GM12878 (cell line): ENCODE data around the gene ASCC3.

Experiments
- CTCF ChIP-seq, 3 experiments: IDR thresholded peaks in 2 of 3; conservative IDR thresholded peaks in 1 of 3; 2 replicates each; pipeline ENCODE4 v1.5.1; 2011; ENCODE audit warnings: low read depth in 3 of 3, low read length in 3 of 3, mild to moderate bottlenecking in 3 of 3, control low read depth in 2 of 3, moderate library complexity in 2 of 3, inconsistent platforms in 1 of 3, mixed read lengths in 1 of 3; ENCODE audit not compliant: control insufficient read depth in 2 of 3, insufficient read depth in 1 of 3; ENCODE audit errors: extremely low read depth in 1 of 3
- EP300 ChIP-seq, 2 experiments: fragments of 150-350 bp in 1 of 2; IDR thresholded peaks; 2 replicates each; pipeline ENCODE4 v1.6.1; 2011 to 2012; ENCODE audit warnings: low read depth in 2 of 2, low read length in 2 of 2, borderline replicate concordance in 1 of 2, improper control_type of control experiment in 1 of 2, inconsistent platforms in 1 of 2; ENCODE audit not compliant: control insufficient read depth in 1 of 2
- EZH2 ChIP-seq: IDR thresholded peaks from 2 replicates; pipeline ENCODE4 v1.6.1; 2012; ENCODE audit warnings: low read depth, mild to moderate bottlenecking, control low read depth, inconsistent platforms, low read length, borderline replicate concordance; ENCODE audit not compliant: control insufficient read depth
- POLR2A ChIP-seq: IDR thresholded peaks from 2 replicates; pipeline ENCODE4 v1.6.1; 2011; ENCODE audit warnings: low read depth, mild to moderate bottlenecking, low read length
- TAF1 ChIP-seq: IDR thresholded peaks from 2 replicates; pipeline ENCODE4 v1.6.1; 2011; ENCODE audit warnings: mild to moderate bottlenecking, low read depth, low read length, borderline replicate concordance

- no peak for TF ChIP-seq CTCF (IDR thresholded peaks at IDR 0.05 in 2 of 3, conservative IDR thresholded peaks at IDR 0.05 in 1 of 3; ENCODE audit: control insufficient read depth in 2 of 3, extremely low read depth in 1 of 3, insufficient read depth in 1 of 3, low read depth in 3 of 3, low read length in 3 of 3)
- no peak for TF ChIP-seq EZH2
- no peak for TF ChIP-seq TAF1
- no peak for TF ChIP-seq EP300 (IDR thresholded peaks at IDR 0.05; ENCODE audit: borderline replicate concordance in 1 of 2, control insufficient read depth in 1 of 2, low read depth in 2 of 2, low read length in 2 of 2)
- no peak for TF ChIP-seq POLR2A
These were observed 23.9 kb upstream of the ASCC3 start for GRCh38 chr6:100905067-100905466.
